WTC11 (cell line): ENCODE measurements around the gene RXRB. TPM values are rescaled to one million over a fixed set of nuclear protein-coding genes. Genes with fewer than 3 reads are reported as not detected.

Source experiments
- GTF2I ChIP-seq: fragments of 250-450 bp; sonication (Bioruptor Pico); conservative IDR thresholded peaks from 2 replicates; pipeline ENCODE4 v1.4.0; 2021; ENCODE audit warnings: mild to moderate bottlenecking
- JAZF1 ChIP-seq: fragments of 250-450 bp; sonication (Bioruptor Pico); IDR thresholded peaks from 2 replicates; pipeline ENCODE4 v1.9.0; 2021; ENCODE audit warnings: moderate library complexity, mild to moderate bottlenecking, inconsistent platforms
- SMAD3 ChIP-seq: sonication (generic); formaldehyde crosslinking; IDR thresholded peaks from 2 replicates; pipeline ENCODE4 v1.8.0; 2022; ENCODE audit warnings: missing genetic modification reagents, mild to moderate bottlenecking, borderline replicate concordance
- SP1 ChIP-seq: sonication (generic); formaldehyde crosslinking; conservative IDR thresholded peaks from 2 replicates; pipeline ENCODE4 v1.8.1; 2022; ENCODE audit warnings: missing genetic modification reagents
- total RNA-seq: library from RNA; stranded (reverse); gene quantifications from 3 replicates; pipeline ENCODE4 v1.2.3, GENCODE V29; 2021
- TF ChIP-seq, protein P1 (sequence below): fragments of 250-450 bp; sonication (Bioruptor Pico); IDR thresholded peaks from 2 replicates; pipeline ENCODE4 v1.9.0; 2021; ENCODE audit warnings: mild to moderate bottlenecking, borderline replicate concordance
- TF ChIP-seq, protein P2 (sequence below): fragments of 250-450 bp; sonication (Bioruptor Pico); IDR thresholded peaks from 2 replicates; pipeline ENCODE4 v1.9.0; 2021; ENCODE audit warnings: mild to moderate bottlenecking
- TF ChIP-seq, protein P3 (sequence below): sonication (generic); formaldehyde crosslinking; IDR thresholded peaks from 2 replicates; pipeline ENCODE4 v1.8.0; 2023; ENCODE audit warnings: missing genetic modification reagents
- TF ChIP-seq, protein P4 (sequence below): fragments of 250-450 bp; sonication (Bioruptor Pico); IDR thresholded peaks from 2 replicates; pipeline ENCODE4 v1.9.0; 2021; ENCODE audit warnings: moderate library complexity, mild to moderate bottlenecking, inconsistent platforms, borderline replicate concordance
- TF ChIP-seq, protein P5 (sequence below): sonication (generic); formaldehyde crosslinking; IDR thresholded peaks from 2 replicates; pipeline ENCODE4 v1.8.0; 2022; ENCODE audit warnings: mild to moderate bottlenecking, missing genetic modification reagents
- TF ChIP-seq, protein P6 (sequence below): sonication (generic); formaldehyde crosslinking; IDR thresholded peaks from 2 replicates; pipeline ENCODE4 v1.8.1; 2023; ENCODE audit warnings: mild to moderate bottlenecking, missing genetic modification reagents, borderline replicate concordance
- TF ChIP-seq, protein P7 (sequence below): sonication (generic); formaldehyde crosslinking; IDR thresholded peaks from 2 replicates; pipeline ENCODE4 v1.8.1; 2022; ENCODE audit warnings: low read depth, missing genetic modification reagents, borderline replicate concordance

Gene RXRB
- total RNA-seq, 1 experiment from 2014 or later, result 24.5 TPM

DNA sequence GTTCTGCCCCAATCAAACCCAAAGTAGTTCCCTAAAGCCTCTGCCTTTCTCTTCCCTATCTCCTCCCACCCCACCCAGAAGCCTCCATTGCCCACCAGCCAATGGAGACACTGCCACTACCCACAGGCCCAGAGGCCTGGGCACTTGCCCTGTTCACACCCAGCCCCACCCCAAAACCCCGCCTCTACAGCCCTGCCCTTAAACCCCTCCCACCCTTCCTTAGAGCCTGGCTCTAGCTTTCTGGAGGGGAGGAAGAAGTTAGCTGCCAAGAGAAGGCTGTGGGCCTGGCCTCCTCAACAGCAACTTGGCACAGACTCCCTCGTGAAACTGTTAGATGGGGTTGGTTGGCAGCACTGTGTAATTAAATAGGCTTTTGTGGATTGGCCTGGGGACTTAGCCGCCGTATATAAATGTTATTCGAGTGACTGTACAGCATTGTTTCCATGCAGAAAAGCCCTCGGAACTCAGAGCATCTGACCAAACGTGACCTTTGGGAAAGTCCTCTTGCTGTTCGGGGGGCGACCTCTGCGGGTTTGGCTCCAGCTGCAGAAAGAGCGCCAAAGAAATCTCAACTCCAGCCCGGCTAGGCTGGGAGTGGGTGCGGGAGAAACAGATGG lies 39.6 kb downstream of the RXRB start (continued):
- TF ChIP-seq JAZF1, result no peak
- TF ChIP-seq, protein P1, sequence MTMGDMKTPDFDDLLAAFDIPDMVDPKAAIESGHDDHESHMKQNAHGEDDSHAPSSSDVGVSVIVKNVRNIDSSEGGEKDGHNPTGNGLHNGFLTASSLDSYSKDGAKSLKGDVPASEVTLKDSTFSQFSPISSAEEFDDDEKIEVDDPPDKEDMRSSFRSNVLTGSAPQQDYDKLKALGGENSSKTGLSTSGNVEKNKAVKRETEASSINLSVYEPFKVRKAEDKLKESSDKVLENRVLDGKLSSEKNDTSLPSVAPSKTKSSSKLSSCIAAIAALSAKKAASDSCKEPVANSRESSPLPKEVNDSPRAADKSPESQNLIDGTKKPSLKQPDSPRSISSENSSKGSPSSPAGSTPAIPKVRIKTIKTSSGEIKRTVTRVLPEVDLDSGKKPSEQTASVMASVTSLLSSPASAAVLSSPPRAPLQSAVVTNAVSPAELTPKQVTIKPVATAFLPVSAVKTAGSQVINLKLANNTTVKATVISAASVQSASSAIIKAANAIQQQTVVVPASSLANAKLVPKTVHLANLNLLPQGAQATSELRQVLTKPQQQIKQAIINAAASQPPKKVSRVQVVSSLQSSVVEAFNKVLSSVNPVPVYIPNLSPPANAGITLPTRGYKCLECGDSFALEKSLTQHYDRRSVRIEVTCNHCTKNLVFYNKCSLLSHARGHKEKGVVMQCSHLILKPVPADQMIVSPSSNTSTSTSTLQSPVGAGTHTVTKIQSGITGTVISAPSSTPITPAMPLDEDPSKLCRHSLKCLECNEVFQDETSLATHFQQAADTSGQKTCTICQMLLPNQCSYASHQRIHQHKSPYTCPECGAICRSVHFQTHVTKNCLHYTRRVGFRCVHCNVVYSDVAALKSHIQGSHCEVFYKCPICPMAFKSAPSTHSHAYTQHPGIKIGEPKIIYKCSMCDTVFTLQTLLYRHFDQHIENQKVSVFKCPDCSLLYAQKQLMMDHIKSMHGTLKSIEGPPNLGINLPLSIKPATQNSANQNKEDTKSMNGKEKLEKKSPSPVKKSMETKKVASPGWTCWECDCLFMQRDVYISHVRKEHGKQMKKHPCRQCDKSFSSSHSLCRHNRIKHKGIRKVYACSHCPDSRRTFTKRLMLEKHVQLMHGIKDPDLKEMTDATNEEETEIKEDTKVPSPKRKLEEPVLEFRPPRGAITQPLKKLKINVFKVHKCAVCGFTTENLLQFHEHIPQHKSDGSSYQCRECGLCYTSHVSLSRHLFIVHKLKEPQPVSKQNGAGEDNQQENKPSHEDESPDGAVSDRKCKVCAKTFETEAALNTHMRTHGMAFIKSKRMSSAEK (CRISPR knock-in tag), result no peak
- TF ChIP-seq, protein P2, sequence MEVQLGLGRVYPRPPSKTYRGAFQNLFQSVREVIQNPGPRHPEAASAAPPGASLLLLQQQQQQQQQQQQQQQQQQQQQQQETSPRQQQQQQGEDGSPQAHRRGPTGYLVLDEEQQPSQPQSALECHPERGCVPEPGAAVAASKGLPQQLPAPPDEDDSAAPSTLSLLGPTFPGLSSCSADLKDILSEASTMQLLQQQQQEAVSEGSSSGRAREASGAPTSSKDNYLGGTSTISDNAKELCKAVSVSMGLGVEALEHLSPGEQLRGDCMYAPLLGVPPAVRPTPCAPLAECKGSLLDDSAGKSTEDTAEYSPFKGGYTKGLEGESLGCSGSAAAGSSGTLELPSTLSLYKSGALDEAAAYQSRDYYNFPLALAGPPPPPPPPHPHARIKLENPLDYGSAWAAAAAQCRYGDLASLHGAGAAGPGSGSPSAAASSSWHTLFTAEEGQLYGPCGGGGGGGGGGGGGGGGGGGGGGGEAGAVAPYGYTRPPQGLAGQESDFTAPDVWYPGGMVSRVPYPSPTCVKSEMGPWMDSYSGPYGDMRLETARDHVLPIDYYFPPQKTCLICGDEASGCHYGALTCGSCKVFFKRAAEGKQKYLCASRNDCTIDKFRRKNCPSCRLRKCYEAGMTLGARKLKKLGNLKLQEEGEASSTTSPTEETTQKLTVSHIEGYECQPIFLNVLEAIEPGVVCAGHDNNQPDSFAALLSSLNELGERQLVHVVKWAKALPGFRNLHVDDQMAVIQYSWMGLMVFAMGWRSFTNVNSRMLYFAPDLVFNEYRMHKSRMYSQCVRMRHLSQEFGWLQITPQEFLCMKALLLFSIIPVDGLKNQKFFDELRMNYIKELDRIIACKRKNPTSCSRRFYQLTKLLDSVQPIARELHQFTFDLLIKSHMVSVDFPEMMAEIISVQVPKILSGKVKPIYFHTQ (CRISPR knock-in tag), result no peak
- TF ChIP-seq, protein P3, sequence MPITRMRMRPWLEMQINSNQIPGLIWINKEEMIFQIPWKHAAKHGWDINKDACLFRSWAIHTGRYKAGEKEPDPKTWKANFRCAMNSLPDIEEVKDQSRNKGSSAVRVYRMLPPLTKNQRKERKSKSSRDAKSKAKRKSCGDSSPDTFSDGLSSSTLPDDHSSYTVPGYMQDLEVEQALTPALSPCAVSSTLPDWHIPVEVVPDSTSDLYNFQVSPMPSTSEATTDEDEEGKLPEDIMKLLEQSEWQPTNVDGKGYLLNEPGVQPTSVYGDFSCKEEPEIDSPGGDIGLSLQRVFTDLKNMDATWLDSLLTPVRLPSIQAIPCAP, result no peak
- no peak for TF ChIP-seq GTF2I (CRISPR knock-in tag)
- TF ChIP-seq, protein P4, sequence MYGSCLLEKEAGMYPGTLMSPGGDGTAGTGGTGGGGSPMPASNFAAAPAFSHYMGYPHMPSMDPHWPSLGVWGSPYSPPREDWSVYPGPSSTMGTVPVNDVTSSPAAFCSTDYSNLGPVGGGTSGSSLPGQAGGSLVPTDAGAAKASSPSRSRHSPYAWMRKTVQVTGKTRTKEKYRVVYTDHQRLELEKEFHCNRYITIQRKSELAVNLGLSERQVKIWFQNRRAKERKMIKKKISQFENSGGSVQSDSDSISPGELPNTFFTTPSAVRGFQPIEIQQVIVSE (CRISPR knock-in tag), result no peak
- no peak for TF ChIP-seq SMAD3 (CRISPR knock-in tag)
- TF ChIP-seq, protein P5, sequence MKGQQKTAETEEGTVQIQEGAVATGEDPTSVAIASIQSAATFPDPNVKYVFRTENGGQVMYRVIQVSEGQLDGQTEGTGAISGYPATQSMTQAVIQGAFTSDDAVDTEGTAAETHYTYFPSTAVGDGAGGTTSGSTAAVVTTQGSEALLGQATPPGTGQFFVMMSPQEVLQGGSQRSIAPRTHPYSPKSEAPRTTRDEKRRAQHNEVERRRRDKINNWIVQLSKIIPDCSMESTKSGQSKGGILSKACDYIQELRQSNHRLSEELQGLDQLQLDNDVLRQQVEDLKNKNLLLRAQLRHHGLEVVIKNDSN (CRISPR knock-in tag), result no peak
- TF ChIP-seq, protein P6, sequence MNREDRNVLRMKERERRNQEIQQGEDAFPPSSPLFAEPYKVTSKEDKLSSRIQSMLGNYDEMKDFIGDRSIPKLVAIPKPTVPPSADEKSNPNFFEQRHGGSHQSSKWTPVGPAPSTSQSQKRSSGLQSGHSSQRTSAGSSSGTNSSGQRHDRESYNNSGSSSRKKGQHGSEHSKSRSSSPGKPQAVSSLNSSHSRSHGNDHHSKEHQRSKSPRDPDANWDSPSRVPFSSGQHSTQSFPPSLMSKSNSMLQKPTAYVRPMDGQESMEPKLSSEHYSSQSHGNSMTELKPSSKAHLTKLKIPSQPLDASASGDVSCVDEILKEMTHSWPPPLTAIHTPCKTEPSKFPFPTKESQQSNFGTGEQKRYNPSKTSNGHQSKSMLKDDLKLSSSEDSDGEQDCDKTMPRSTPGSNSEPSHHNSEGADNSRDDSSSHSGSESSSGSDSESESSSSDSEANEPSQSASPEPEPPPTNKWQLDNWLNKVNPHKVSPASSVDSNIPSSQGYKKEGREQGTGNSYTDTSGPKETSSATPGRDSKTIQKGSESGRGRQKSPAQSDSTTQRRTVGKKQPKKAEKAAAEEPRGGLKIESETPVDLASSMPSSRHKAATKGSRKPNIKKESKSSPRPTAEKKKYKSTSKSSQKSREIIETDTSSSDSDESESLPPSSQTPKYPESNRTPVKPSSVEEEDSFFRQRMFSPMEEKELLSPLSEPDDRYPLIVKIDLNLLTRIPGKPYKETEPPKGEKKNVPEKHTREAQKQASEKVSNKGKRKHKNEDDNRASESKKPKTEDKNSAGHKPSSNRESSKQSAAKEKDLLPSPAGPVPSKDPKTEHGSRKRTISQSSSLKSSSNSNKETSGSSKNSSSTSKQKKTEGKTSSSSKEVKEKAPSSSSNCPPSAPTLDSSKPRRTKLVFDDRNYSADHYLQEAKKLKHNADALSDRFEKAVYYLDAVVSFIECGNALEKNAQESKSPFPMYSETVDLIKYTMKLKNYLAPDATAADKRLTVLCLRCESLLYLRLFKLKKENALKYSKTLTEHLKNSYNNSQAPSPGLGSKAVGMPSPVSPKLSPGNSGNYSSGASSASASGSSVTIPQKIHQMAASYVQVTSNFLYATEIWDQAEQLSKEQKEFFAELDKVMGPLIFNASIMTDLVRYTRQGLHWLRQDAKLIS (CRISPR knock-in tag), result no peak
- no peak for TF ChIP-seq SP1 (CRISPR knock-in tag)
- TF ChIP-seq, protein P7, sequence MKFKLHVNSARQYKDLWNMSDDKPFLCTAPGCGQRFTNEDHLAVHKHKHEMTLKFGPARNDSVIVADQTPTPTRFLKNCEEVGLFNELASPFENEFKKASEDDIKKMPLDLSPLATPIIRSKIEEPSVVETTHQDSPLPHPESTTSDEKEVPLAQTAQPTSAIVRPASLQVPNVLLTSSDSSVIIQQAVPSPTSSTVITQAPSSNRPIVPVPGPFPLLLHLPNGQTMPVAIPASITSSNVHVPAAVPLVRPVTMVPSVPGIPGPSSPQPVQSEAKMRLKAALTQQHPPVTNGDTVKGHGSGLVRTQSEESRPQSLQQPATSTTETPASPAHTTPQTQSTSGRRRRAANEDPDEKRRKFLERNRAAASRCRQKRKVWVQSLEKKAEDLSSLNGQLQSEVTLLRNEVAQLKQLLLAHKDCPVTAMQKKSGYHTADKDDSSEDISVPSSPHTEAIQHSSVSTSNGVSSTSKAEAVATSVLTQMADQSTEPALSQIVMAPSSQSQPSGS (CRISPR knock-in tag), result no peak
